GM12878 (cell line): ENCODE data around the gene LRRN2.

Experiments
- EP300 ChIP-seq, 2 experiments: fragments of 150-350 bp in 1 of 2; IDR thresholded peaks; 2 replicates each; pipeline ENCODE4 v1.6.1; 2011 to 2012; ENCODE audit warnings: low read depth in 2 of 2, low read length in 2 of 2, borderline replicate concordance in 1 of 2, improper control_type of control experiment in 1 of 2, inconsistent platforms in 1 of 2; ENCODE audit not compliant: control insufficient read depth in 1 of 2
- POLR2A ChIP-seq: IDR thresholded peaks from 2 replicates; pipeline ENCODE4 v1.6.1; 2011; ENCODE audit warnings: low read depth, mild to moderate bottlenecking, low read length

- TF ChIP-seq POLR2A (no peak), EP300 (IDR thresholded peaks at IDR 0.05; ENCODE audit: borderline replicate concordance in 1 of 2, control insufficient read depth in 1 of 2, low read depth in 2 of 2, low read length in 2 of 2) (no peak)
Observed at GRCh38 chr1:204615881-204616280, 69.7 kb downstream of the LRRN2 start.
